NCI-H146 treated with DMSO at 0.1 percent for 48 hours (cell line): Measurements from ENCODE around the gene CWC22.

Experiments used
- DNase-seq: peaks from one replicate; lab custom pipeline; 2025; ENCODE audit not compliant: unreplicated experiment; lab: John Stamatoyannopoulos, UW

The CWC22 gene

DNA sequence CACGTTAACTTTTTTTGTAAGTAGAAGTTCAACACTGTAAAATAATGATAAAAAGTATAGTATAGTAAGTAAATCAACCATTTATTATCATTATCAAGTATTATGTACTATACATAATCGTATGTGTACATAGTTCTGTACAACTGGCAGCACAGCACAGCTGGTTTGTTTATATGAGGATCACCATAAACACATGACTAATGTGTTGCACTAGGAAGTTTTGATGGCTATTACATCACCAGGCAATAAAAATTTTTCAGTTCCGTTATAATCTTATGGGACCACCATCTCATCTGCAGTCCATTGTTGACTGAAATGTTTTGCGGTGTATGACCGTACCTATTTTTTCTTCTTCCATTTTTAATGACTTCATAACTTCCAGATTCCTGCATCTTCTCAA is 106.4 kb downstream of the CWC22 start:
- DNase-seq, result no peak

DNA sequence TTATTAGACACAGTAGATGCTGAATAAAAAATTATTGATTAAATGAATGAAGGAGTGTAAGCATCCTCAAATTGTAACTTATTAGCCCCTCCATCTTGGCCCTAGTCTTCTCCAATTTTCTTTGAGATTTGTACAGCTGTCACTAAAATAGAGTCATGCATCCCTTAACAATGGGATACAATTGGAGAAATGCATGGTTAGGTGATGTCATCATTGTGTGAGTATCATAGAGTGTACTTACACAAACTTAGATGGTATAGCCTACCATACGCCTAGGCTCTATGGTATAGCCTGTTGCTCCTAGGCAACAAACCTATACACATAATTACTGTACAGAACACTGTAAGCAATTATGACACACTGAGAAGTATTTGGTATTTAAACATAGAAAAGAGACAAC is 107.4 kb downstream of the CWC22 start:
- no peak for DNase-seq

DNA sequence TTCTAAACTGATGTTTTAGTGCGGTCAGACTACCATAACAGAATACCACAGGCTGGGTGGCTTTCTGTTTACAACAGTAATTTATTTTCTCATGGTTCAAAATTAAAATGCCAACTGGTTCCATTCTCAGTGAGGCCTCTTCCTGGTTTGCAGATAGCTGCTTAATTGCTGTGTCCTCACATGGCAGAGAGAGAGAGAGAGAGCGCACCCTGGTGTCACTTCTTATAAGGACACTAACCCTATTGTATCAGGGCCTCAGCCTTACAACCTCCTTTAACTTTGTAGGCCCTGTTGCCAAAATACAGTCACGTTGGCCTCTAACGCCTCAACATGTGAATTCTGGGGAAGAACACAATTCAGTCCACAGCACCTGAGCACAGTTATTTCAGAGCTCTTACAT is 108.2 kb downstream of the CWC22 start:
- peak; percentile 21 for DNase-seq
